Gastrocnemius medialis (tissue), 4 donors: ENCODE measurements around the gene VEGFA.

ENCODE experiments used
- CTCF ChIP-seq, 5 experiments: fragments of 450-650 bp in 3 of 5; fragments of 200-600 bp in 2 of 5; sonication (generic) in 2 of 5; IDR thresholded peaks in 4 of 5; conservative IDR thresholded peaks in 1 of 5; 1 replicate in 4 of 5; 2 replicates in 1 of 5; pipeline ENCODE4 v1.5.1; 2016 to 2019; ENCODE audit warnings: antibody characterized with exemption in 5 of 5, mild to moderate bottlenecking in 3 of 5, moderate library complexity in 3 of 5
- POLR2A ChIP-seq, 2 donors: fragments of 450-650 bp; IDR thresholded peaks; one replicate each; pipeline ENCODE4 v1.6.1; 2017; ENCODE audit warnings: antibody characterized with exemption in 2 of 2, mild to moderate bottlenecking in 2 of 2, moderate library complexity in 2 of 2

GRCh38 chr6:43739642-43740091 lies 30.3 kb upstream of the VEGFA start:
- TF ChIP-seq CTCF (IDR thresholded peaks at IDR 0.05 in 4 of 5, conservative IDR thresholded peaks at IDR 0.05 in 1 of 5) (no peak), POLR2A (IDR thresholded peaks at IDR 0.05) (no peak)
